Stimulated activated naive CD8-positive, alpha-beta T cell treated with anti-CD3 and anti-CD28 coated beads, Interleukin-15, amount 100 ng/mL, for 72 hours (primary cell): ENCODE results near the gene WFIKKN2.
A peak's percentile ranks its signal among the peaks of the same experiment; 100 is the strongest.

Source experiments
- ATAC-seq: fragments of 150-1000 bp; cut with Tn5 transposase; 2 replicates; pipeline ENCODE4 v1.10.0; 2021; ENCODE audit warnings: mild to moderate bottlenecking, moderate library complexity
- DNase-seq, 2 donors: peaks; one replicate each; pipeline ENCODE4 v3.0.0; 2021 to 2022
- H3K27ac Mint-ChIP-seq, 2 donors: one replicate each; pipeline ENCODE4 v1.8.0; 2022; ENCODE audit warnings: mild to moderate bottlenecking in 2 of 2, mixed read lengths in 2 of 2, moderate library complexity in 2 of 2
- H3K27me3 Mint-ChIP-seq: one replicate; pipeline ENCODE4 v1.8.0; 2022; ENCODE audit warnings: mixed read lengths
- H3K4me1 Mint-ChIP-seq: one replicate; pipeline ENCODE4 v1.8.0; 2022; ENCODE audit warnings: mild to moderate bottlenecking, mixed read lengths
- H3K4me3 Mint-ChIP-seq, 2 donors: one replicate each; pipeline ENCODE4 v1.8.0; 2022; ENCODE audit warnings: mild to moderate bottlenecking in 2 of 2, mixed read lengths in 2 of 2, moderate library complexity in 1 of 2
- H3K9me3 Mint-ChIP-seq, 2 donors: one replicate each; pipeline ENCODE4 v1.8.0; 2022; ENCODE audit warnings: mixed read lengths in 2 of 2

Gene WFIKKN2

GRCh38 chr17:50887705-50888245 is 52.4 kb downstream of the WFIKKN2 start:
- DNase-seq (no peak), ATAC-seq (no peak)
- H3K9me3 Mint-ChIP-seq, result no peaks in the 10 kb centered on the region
- H3K27ac Mint-ChIP-seq, result peak overlapping the region; percentile 15 to 89
- no peaks in the 10 kb centered on the region for H3K27me3 Mint-ChIP-seq
- peak overlapping the region in 1 of 2 donors; percentile 13 for H3K4me3 Mint-ChIP-seq
- H3K4me1 Mint-ChIP-seq, result peaks cover 26% of the 10 kb centered on the region

- no peak for DNase-seq
- no peak for ATAC-seq
- peaks cover 16% of the 10 kb centered on the region for H3K4me1 Mint-ChIP-seq
- no peak overlapping the region for H3K4me3 Mint-ChIP-seq
- H3K9me3 Mint-ChIP-seq, result no peaks in the 10 kb centered on the region
- H3K27ac Mint-ChIP-seq, result no peak overlapping the region
- H3K27me3 Mint-ChIP-seq, result no peaks in the 10 kb centered on the region
Observed at GRCh38 chr17:50889528-50890118, 54.2 kb downstream of the WFIKKN2 start.

- DNase-seq (no peak), ATAC-seq (no peak)
- Mint-ChIP-seq H3K27ac (no peak overlapping the region), H3K4me3 (no peak overlapping the region), H3K9me3 (no peaks in the 10 kb centered on the region), H3K4me1 (peaks cover 16% of the 10 kb centered on the region), H3K27me3 (no peaks in the 10 kb centered on the region)
Observed at GRCh38 chr17:50890675-50891516, 55.5 kb downstream of the WFIKKN2 start.

GRCh38 chr17:50891577-50891989 is 56.2 kb downstream of the WFIKKN2 start:
- Mint-ChIP-seq H3K9me3 (no peaks in the 10 kb centered on the region), H3K27ac (no peak overlapping the region), H3K27me3 (no peaks in the 10 kb centered on the region), H3K4me1 (peaks cover 16% of the 10 kb centered on the region), H3K4me3 (no peak overlapping the region)
- ATAC-seq (no peak), DNase-seq (no peak)
